Stimulated activated naive CD8-positive, alpha-beta T cell treated with anti-CD3 and anti-CD28 coated beads, Interleukin-15, Interleukin-2, amounts not matched to agents 100 U/mL and 50 U/mL, for 24 hours (primary cell): Measurements from ENCODE around the gene GPR33.
"Not testable (repeated sequence)": the region's sequence is repeated elsewhere in the genome, so short reads cannot be mapped to it uniquely, and the experiment has no call there.

ENCODE experiments used
- ATAC-seq: fragments of 150-1000 bp; cut with Tn5 transposase; one replicate; pipeline ENCODE4 v1.10.0; 2021
- DNase-seq: peaks from one replicate; pipeline ENCODE4 v3.0.0; 2021

The GPR33 gene

GRCh38 chr14:31457665-31458659 lies 29.9 kb downstream of the GPR33 start:
- DNase-seq (no peak), ATAC-seq (no peak)

GRCh38 chr14:31456841-31457664 lies 30.8 kb downstream of the GPR33 start, which contains the start of gene DTD2:
Gene DTD2, minus strand, starts transcription at chr14:31457506. Its CDS starts 113 bp downstream, at chr14:31457393.
- peak; percentile 99 for ATAC-seq
- peak; percentile 93 for DNase-seq

- DNase-seq (no peak), ATAC-seq (no peak)
These were observed 37.7 kb downstream of the GPR33 start for GRCh38 chr14:31449971-31450610.

GRCh38 chr14:31449136-31449535 lies 38.7 kb downstream of the GPR33 start:
- DNase-seq (no peak), ATAC-seq (no peak)

- no peak for ATAC-seq
- no peak for DNase-seq
These were observed 42.1 kb downstream of the GPR33 start for GRCh38 chr14:31445703-31446102.

GRCh38 chr14:31442284-31442683 lies 45.6 kb downstream of the GPR33 start:
- no peak for ATAC-seq
- DNase-seq, result no peak

- no peak for DNase-seq
- no peak for ATAC-seq
These were observed 46.3 kb downstream of the GPR33 start for GRCh38 chr14:31441273-31442111.

GRCh38 chr14:31440280-31440679 lies 47.6 kb downstream of the GPR33 start:
- DNase-seq, result no peak
- ATAC-seq, result no peak

- ATAC-seq (no peak), DNase-seq (no peak)
These were observed 48.3 kb downstream of the GPR33 start for GRCh38 chr14:31439561-31439960.

GRCh38 chr14:31437045-31437691 lies 50.7 kb downstream of the GPR33 start:
- not testable (repeated sequence) for DNase-seq, ATAC-seq

- no peak for ATAC-seq
- no peak for DNase-seq
These were observed 52.6 kb downstream of the GPR33 start for GRCh38 chr14:31435276-31435675.
